CD14-positive monocyte (primary cell): ENCODE data around the gene SLC2A1. TPM values are rescaled to one million over a fixed set of nuclear protein-coding genes. Genes with fewer than 3 reads are reported as not detected.

Source experiments
- DNase-seq, 3 donors: peaks; one replicate each; pipeline ENCODE4 v3.0.0-alpha.2; 2011 to 2022
- H2AFZ ChIP-seq: 2 replicates; pipeline ENCODE4 v1.6.0; 2012; ENCODE audit warnings: mild to moderate bottlenecking, low read depth, low read length, inconsistent platforms; ENCODE audit not compliant: insufficient read depth, poor library complexity, severe bottlenecking
- H3K27ac ChIP-seq, 2 donors: 1 replicate in 1 of 2; 2 replicates in 1 of 2; pipeline ENCODE4 v1.5.1; 2012 to 2013; ENCODE audit warnings: low read length in 2 of 2, control low read depth in 1 of 2, inconsistent platforms in 1 of 2, low read depth in 1 of 2, mild to moderate bottlenecking in 1 of 2
- H3K27me3 ChIP-seq, 2 donors: one replicate each; pipeline versions ENCODE4 v1.6.0 to v1.6.1; 2011 to 2013; ENCODE audit warnings: low read length in 2 of 2; ENCODE audit not compliant: control insufficient read depth in 2 of 2, insufficient read depth in 2 of 2
- H3K36me3 ChIP-seq, 2 donors: replicated peaks in 1 of 2; 1 replicate in 1 of 2; 2 replicates in 1 of 2; pipeline versions ENCODE4 v1.5.1 to v1.6.1; 2012 to 2013; ENCODE audit warnings: low read length in 2 of 2, control low read depth in 1 of 2, inconsistent platforms in 1 of 2, mild to moderate bottlenecking in 1 of 2; ENCODE audit not compliant: insufficient read depth in 2 of 2, control insufficient read depth in 1 of 2
- H3K4me1 ChIP-seq, 2 donors: 1 replicate in 1 of 2; 2 replicates in 1 of 2; pipeline versions ENCODE4 v1.5.1 to v1.6.1; 2012 to 2013; ENCODE audit warnings: low read length in 2 of 2, control low read depth in 1 of 2, inconsistent platforms in 1 of 2, mild to moderate bottlenecking in 1 of 2, moderate library complexity in 1 of 2; ENCODE audit not compliant: insufficient read depth in 2 of 2, control insufficient read depth in 1 of 2
- H3K4me2 ChIP-seq: replicated peaks from 2 replicates; pipeline ENCODE3; 2012; ENCODE audit warnings: low read length, moderate library complexity, mild to moderate bottlenecking; ENCODE audit not compliant: poor library complexity, severe bottlenecking; ENCODE audit errors: extremely low read depth
- H3K4me3 ChIP-seq, 3 experiments: fragments of 200-600 bp in 1 of 3; sonication (generic) in 1 of 3; replicated peaks in 1 of 3; 1 replicate in 2 of 3; 2 replicates in 1 of 3; pipeline ENCODE4 v1.5.1; 2011 to 2013; ENCODE audit warnings: low read length in 3 of 3, mild to moderate bottlenecking in 3 of 3, control low read depth in 2 of 3, low read depth in 2 of 3, inconsistent platforms in 1 of 3, moderate library complexity in 1 of 3
- H3K79me2 ChIP-seq: 2 replicates; pipeline ENCODE4 v1.6.0; 2012; ENCODE audit warnings: mild to moderate bottlenecking, control low read depth, inconsistent platforms, low read length, moderate library complexity; ENCODE audit not compliant: insufficient read depth
- H3K9ac ChIP-seq: 2 replicates; pipeline ENCODE4 v1.6.0; 2017; ENCODE audit warnings: low read length, mild to moderate bottlenecking; ENCODE audit not compliant: insufficient read depth, poor library complexity, severe bottlenecking
- H3K9me3 ChIP-seq, 2 donors: replicated peaks in 1 of 2; 1 replicate in 1 of 2; 2 replicates in 1 of 2; pipeline versions ENCODE4 v1.5.1 to v1.6.1; 2012 to 2013; ENCODE audit warnings: low read length in 2 of 2, control low read depth in 1 of 2; ENCODE audit not compliant: control insufficient read depth in 1 of 2, insufficient read depth in 1 of 2
- H4K20me1 ChIP-seq: 2 replicates; pipeline ENCODE4 v1.6.0; 2012; ENCODE audit warnings: mild to moderate bottlenecking, low read length, control low read depth, moderate library complexity; ENCODE audit not compliant: insufficient read depth
- H3K27ac Mint-ChIP-seq, 7 donors: one replicate each; pipeline ENCODE4 v1.8.0; 2020; ENCODE audit warnings: mild to moderate bottlenecking in 7 of 7, mixed read lengths in 7 of 7, moderate library complexity in 6 of 7, inconsistent platforms in 2 of 7
- H3K27me3 Mint-ChIP-seq, 3 donors: one replicate each; pipeline ENCODE4 v1.8.0; 2021 to 2022; ENCODE audit warnings: low read depth in 3 of 3, mild to moderate bottlenecking in 3 of 3, mixed read lengths in 3 of 3, moderate library complexity in 3 of 3, inconsistent platforms in 1 of 3
- H3K36me3 Mint-ChIP-seq, 2 donors: one replicate each; pipeline ENCODE4 v1.8.0; 2020; ENCODE audit warnings: mixed read lengths in 2 of 2, inconsistent platforms in 1 of 2, mild to moderate bottlenecking in 1 of 2
- H3K4me1 Mint-ChIP-seq: one replicate; pipeline ENCODE4 v1.8.0; 2020; ENCODE audit warnings: mild to moderate bottlenecking, mixed read lengths
- H3K4me3 Mint-ChIP-seq, 2 donors: one replicate each; pipeline ENCODE4 v1.8.0; 2020; ENCODE audit warnings: mild to moderate bottlenecking in 2 of 2, mixed read lengths in 2 of 2, moderate library complexity in 1 of 2
- H3K9me3 Mint-ChIP-seq, 7 donors: one replicate each; pipeline ENCODE4 v1.8.0; 2020 to 2022; ENCODE audit warnings: mixed read lengths in 7 of 7, mild to moderate bottlenecking in 6 of 7, moderate library complexity in 6 of 7, inconsistent platforms in 2 of 7
- CTCF ChIP-seq: fragments of 200-600 bp; IDR thresholded peaks from one replicate; pipeline ENCODE4 v1.8.0; 2022; ENCODE audit warnings: antibody characterized with exemption, mild to moderate bottlenecking
- whole genome bisulfite sequencing: methylation state at CpG from one replicate; pipeline ENCODE4 v1.1.5; 2013; ENCODE audit warnings: missing lambda C conversion rate; ENCODE audit not compliant: insufficient coverage; 5-methylcytosine and 5-hydroxymethylcytosine counted together
- intact Hi-C, 2 donors: fragments of 100-400 bp; cut with micrococcal nuclease; formaldehyde crosslinking; loops; one replicate each; pipeline versions ENCODE4 v1.15.0 to v1.15.1; 2023
- polyA minus RNA-seq: library from RNA; depleted of rRNA, polyadenylated mRNA; stranded (reverse); fragments of >200 nt; gene quantifications from 2 replicates; pipeline ENCODE4 v1.2.3, GENCODE V29; 2012
- polyA plus RNA-seq, 3 donors: library from polyadenylated mRNA; depleted of rRNA in 1 of 3; unstranded in 2 of 3; stranded (reverse) in 1 of 3; fragments of 300-500 nt in 2 of 3; fragments of >200 nt in 1 of 3; fragmentation: Illumina TruSeq in 2 of 3; gene quantifications; 1 replicate in 2 of 3; 2 replicates in 1 of 3; pipeline ENCODE4 v1.2.3, GENCODE V29; 2012 to 2021
- total RNA-seq, 12 experiments: library from RNA in 1 of 12; stranded (reverse) in 1 of 12; fragments of 120-200 nt in 1 of 12; gene quantifications; one replicate each; pipeline ENCODE4 v1.2.4 and lab custom pipeline; 2013 to 2026; ENCODE audit warnings: mixed read lengths in 6 of 12, inconsistent platforms in 1 of 12

The SLC2A1 gene
- 2.0 TPM for total RNA-seq (2013)
- polyA plus RNA-seq (1 to 10 TPM in 1 of 3 donors, under 1 TPM in 2; 0.56 to 5.0 (median 0.71) TPM), polyA minus RNA-seq (8.4 and 10.1 TPM in 2 replicates), total RNA-seq (lab: John Stamatoyannopoulos, UW) (6.7 to 74.0 (median 12.5) reads per million in 11 experiments)

- Histone ChIP-seq H4K20me1 (no peaks in the 10 kb centered on the region), H2AFZ (peak within 1 kb of the TSS; percentile 89), H3K27me3 (peaks cover 21 to 63% of the 10 kb centered on the region in 2 donors), H3K4me2 (peak within 1 kb of the TSS; percentile 90), H3K4me1 (peaks cover 19 to 33% of the 10 kb centered on the region in 2 donors), H3K79me2 (peaks cover 3% of the 10 kb centered on the region), H3K9me3 (no peaks in the 10 kb centered on the region), H3K27ac (peak within 1 kb of the TSS in 1 of 2 donors; percentile 41), H3K9ac (peak within 1 kb of the TSS; percentile 67), H3K36me3 (no peaks in the 10 kb centered on the region), H3K4me3 (peak within 1 kb of the TSS; percentile 51 to 80 (median 53))
- peaks cover 62 to 68% (median 65%) of the 10 kb centered on the region in 3 donors for H3K27me3 Mint-ChIP-seq
- under 1% methylated on average over 83 of the region's 87 CpGs for WGBS
- peak within 1 kb of the TSS in 4 of 7 donors; percentile 37 to 82 (median 76) for H3K27ac Mint-ChIP-seq
- H3K4me3 Mint-ChIP-seq = peak within 1 kb of the TSS; percentile 96
- no peak for TF ChIP-seq CTCF
- H3K9me3 Mint-ChIP-seq = peaks cover 0 to 6% (median 2%) of the 10 kb centered on the region in 7 donors
- peaks cover 29% of the 10 kb centered on the region for H3K4me1 Mint-ChIP-seq
- DNase-seq = peak; percentile 75 to 82 (median 77)
- intact Hi-C loops = loop anchor here (2.0 to 5.0 kb wide), 2 partner anchors 14 to 36 kb away; no protein-coding TSS in a partner anchor
- H3K36me3 Mint-ChIP-seq = peaks cover 4 to 9% of the 10 kb centered on the region in 2 donors
These were observed at the start of gene SLC2A1 for GRCh38 chr1:42958488-42959319. Gene SLC2A1 (minus strand): TSS chr1:42958868. CDS start chr1:42958651, 217 bp downstream.

- Histone ChIP-seq H3K36me3 (no peaks in the 10 kb centered on the region), H2AFZ (no peak overlapping the region)
- WGBS = 69% methylated on average over 29 of the region's 49 CpGs
These were observed 48.9 kb upstream of the SLC2A1 start for GRCh38 chr1:43007377-43008114.

More at GRCh38 chr1:43007377-43008114, 48.9 kb upstream of the SLC2A1 start:
- Histone ChIP-seq H3K9ac (no peak overlapping the region), H4K20me1 (no peaks in the 10 kb centered on the region), H3K4me1 (no peaks in the 10 kb centered on the region), H3K4me2 (no peak overlapping the region), H3K27me3 (peaks cover 0 to 7% of the 10 kb centered on the region in 2 donors), H3K4me3 (no peak overlapping the region), H3K27ac (no peak overlapping the region), H3K79me2 (no peaks in the 10 kb centered on the region), H3K9me3 (no peaks in the 10 kb centered on the region)
- peaks cover 7 to 16% (median 11%) of the 10 kb centered on the region in 3 donors for H3K27me3 Mint-ChIP-seq
- H3K4me1 Mint-ChIP-seq = no peaks in the 10 kb centered on the region
- H3K27ac Mint-ChIP-seq = no peak overlapping the region
- no peak for DNase-seq
- H3K4me3 Mint-ChIP-seq = peak overlapping the region in 1 of 2 donors; percentile 53
- H3K36me3 Mint-ChIP-seq = no peaks in the 10 kb centered on the region
- H3K9me3 Mint-ChIP-seq = peaks cover 0 to 5% (median 1%) of the 10 kb centered on the region in 7 donors
- no peak for TF ChIP-seq CTCF
- intact Hi-C loops = no loop called here
